Suppressor macrophage (primary cell): Measurements from ENCODE around the gene EPB41L2.
"Not testable (repeated sequence)": the region's sequence is repeated elsewhere in the genome, so short reads cannot be mapped to it uniquely, and the experiment has no call there.

ENCODE experiments used
- DNase-seq, 4 experiments: peaks; one replicate each; pipeline ENCODE4 v3.0.0-alpha.2; 2020 to 2022

EPB41L2 gene

GRCh38 chr6:130937942-130938604, 125.0 kb downstream of the EPB41L2 start:
- DNase-seq, result no peak

GRCh38 chr6:130936933-130937332, 126.1 kb downstream of the EPB41L2 start:
- DNase-seq, result no peak

- DNase-seq, result no peak
These were observed 127.1 kb downstream of the EPB41L2 start for GRCh38 chr6:130935978-130936377.

GRCh38 chr6:130934848-130935585, 128.0 kb downstream of the EPB41L2 start:
- no peak for DNase-seq

- no peak for DNase-seq
These were observed 129.3 kb downstream of the EPB41L2 start for GRCh38 chr6:130933712-130934200.

GRCh38 chr6:130932921-130933320, 130.1 kb downstream of the EPB41L2 start:
- no peak for DNase-seq

- no peak for DNase-seq
These were observed 130.6 kb downstream of the EPB41L2 start for GRCh38 chr6:130932438-130932837.

GRCh38 chr6:130931683-130932082, 131.4 kb downstream of the EPB41L2 start:
- DNase-seq, result peak; percentile 4 to 60 (median 50)

GRCh38 chr6:130929036-130929678, 133.9 kb downstream of the EPB41L2 start:
- DNase-seq, result no peak

GRCh38 chr6:130928158-130928912, 134.7 kb downstream of the EPB41L2 start:
- DNase-seq, result peak; percentile 65 to 91 (median 83)

- DNase-seq, result no peak
These were observed 135.7 kb downstream of the EPB41L2 start for GRCh38 chr6:130927305-130927704.

GRCh38 chr6:130923350-130923749, 139.7 kb downstream of the EPB41L2 start:
- peak in 3 of 4 experiments; percentile 15 to 30 (median 16) for DNase-seq

- no peak for DNase-seq
These were observed 140.1 kb downstream of the EPB41L2 start for GRCh38 chr6:130922922-130923321.

GRCh38 chr6:130920969-130921368, 142.1 kb downstream of the EPB41L2 start:
- DNase-seq, result no peak

GRCh38 chr6:130918171-130918570, 144.9 kb downstream of the EPB41L2 start:
- no peak for DNase-seq

GRCh38 chr6:130915606-130916005, 147.4 kb downstream of the EPB41L2 start:
- DNase-seq, result not testable (repeated sequence)

GRCh38 chr6:130913120-130913519, 149.9 kb downstream of the EPB41L2 start:
- DNase-seq, result no peak

- DNase-seq, result no peak
These were observed 150.6 kb downstream of the EPB41L2 start for GRCh38 chr6:130912434-130912833.

GRCh38 chr6:130908958-130909357, 154.1 kb downstream of the EPB41L2 start:
- no peak for DNase-seq

GRCh38 chr6:130908188-130908587, 154.9 kb downstream of the EPB41L2 start:
- no peak for DNase-seq

GRCh38 chr6:130907687-130908086, 155.4 kb downstream of the EPB41L2 start:
- no peak for DNase-seq

- DNase-seq, result no peak
These were observed 156.2 kb downstream of the EPB41L2 start for GRCh38 chr6:130906736-130907381.
